GM21723 (cell line): ENCODE measurements around the gene SCAI.
"Not testable (repeated sequence)": the region's sequence is repeated elsewhere in the genome, so short reads cannot be mapped to it uniquely, and the experiment has no call there.

Experiments used
- ATAC-seq: cut with Tn5 transposase; IDR thresholded peaks from one replicate; pipeline ENCODE4 v1.9.1; 2021; ENCODE audit warnings: mild to moderate bottlenecking, moderate library complexity; ENCODE audit not compliant: unreplicated experiment

SCAI gene

GRCh38 chr9:125150349-125151245 is 7.3 kb upstream of the SCAI start:
- ATAC-seq = no peak

- ATAC-seq = no peak
Observed at GRCh38 chr9:125147401-125147951, 4.1 kb upstream of the SCAI start.

GRCh38 chr9:125146247-125146646 is 2.9 kb upstream of the SCAI start:
- ATAC-seq = no peak

DNA sequence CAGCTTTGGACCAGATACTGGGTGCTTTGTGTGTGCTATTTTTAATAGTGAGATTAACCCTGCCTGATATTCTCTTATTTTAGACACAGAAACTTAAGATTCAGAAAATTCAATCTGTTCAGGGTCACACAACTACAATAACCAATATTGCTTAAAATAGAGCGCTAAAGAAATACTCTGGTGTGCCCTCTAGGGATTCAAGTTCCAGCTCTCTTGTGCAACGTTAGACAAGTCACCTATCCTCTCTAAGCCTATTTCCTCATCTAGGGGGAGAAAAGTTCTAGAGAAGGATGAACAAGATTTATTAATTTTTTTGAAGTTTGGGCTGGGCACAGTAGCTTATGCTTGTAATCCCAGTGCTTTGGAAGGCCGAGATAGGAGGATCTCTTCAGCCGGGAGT is 2.1 kb upstream of the SCAI start:
- no peak for ATAC-seq

- peak; percentile 38 for ATAC-seq
Observed at GRCh38 chr9:125142560-125143376, 560 bp downstream of the SCAI start.

GRCh38 chr9:125141751-125142150 is 1.6 kb downstream of the SCAI start:
- no peak for ATAC-seq

DNA sequence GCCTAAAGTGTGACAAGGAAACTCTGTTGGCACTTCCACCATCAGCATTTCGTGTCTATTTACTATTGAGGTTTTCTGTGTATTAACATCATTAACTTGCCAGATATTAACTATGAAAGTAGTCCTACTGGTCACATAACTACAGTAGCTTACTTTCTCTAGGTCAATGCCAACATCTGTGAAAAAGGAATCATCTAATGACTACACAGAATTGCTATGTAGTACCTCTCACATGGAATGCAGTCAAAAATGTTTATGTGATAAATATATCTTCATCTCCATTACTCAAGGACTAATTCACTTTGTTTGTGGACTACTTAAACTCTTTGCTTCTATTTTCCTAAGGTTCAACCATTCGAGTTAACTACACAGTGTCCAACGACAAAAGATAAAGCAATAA is 2.1 kb downstream of the SCAI start:
- ATAC-seq = no peak

DNA sequence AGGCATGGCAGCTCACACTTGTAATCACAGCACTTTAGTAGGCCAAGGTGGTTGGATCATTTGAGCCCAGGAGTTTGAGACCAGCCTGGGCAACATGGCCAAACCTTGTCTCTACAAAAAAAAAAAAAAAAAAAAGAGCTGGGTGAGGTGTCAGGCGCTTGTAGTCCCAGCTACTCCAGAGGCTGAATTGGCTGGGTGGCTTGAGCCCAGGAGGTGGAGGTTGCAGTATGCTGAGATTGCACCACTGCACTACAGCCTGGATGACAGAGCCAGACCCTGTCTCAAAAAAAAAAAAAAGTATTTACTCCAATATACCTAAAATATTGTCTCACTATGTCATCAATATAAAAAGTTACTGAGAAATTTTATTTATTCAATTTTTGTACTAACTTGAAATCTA is 2.8 kb downstream of the SCAI start:
- no peak for ATAC-seq

DNA sequence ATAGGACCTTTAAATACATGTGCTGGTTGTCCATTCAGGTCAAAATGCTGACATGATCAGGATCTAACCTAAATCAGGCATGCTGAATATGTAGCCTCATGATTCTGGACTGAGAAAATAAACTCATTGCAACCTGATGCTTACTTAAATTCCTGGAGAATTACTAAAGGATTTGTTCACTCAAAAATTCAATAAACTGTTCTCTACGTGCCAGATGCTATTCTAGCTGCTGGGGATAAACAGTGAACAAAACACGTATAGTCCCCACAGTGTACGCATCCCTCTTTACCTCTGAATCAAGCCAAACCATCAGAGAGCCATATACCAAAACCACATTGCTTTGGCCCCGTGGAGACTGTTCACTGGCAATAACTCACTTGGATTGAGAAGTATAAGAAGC is 6.1 kb downstream of the SCAI start:
- ATAC-seq = no peak

- ATAC-seq = no peak
Observed at GRCh38 chr9:125134976-125135375, 8.4 kb downstream of the SCAI start.

DNA sequence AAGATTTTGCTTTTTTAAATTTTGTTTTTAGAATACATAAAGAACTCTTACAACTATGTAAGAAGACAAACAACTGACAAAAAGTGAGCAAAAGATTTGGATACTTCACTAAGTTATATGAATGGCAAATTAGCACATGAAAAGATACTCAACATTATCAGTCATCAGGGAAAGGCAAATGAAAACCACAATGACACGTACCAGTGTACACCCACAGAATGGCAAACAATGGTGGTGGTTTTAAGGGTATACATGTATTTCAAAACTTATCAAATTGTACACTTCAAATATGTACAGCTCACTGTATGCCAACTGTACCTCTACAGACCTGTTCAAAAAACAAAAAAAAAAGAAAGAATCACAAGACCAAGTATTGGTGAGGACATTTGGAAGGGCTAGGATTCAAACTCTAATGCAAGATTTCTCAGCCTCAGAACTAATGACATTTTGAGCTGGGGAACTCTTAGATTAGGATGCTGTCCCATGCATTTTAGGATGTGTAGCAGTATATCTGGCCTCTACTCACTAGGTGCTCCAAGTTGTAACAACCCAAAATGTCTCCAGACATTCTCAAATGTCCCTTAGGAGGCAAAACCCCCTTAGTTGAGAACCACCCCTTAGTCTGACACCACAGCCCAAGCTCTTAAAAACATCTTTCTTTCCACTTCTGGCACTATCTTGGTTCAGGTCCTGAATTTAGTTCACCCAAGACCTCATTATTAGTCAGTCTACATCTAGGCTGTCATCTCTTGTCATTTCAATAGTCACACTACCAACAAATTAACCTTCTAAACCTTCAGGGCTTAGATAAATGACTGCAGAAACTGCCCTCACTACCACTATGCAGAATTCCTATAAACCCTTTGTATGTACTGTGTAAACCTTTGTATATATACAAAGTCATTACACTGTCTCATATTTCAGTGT is 9.7 kb downstream of the SCAI start:
- no peak for ATAC-seq

GRCh38 chr9:125131778-125132177 is 11.6 kb downstream of the SCAI start:
- no peak for ATAC-seq

DNA sequence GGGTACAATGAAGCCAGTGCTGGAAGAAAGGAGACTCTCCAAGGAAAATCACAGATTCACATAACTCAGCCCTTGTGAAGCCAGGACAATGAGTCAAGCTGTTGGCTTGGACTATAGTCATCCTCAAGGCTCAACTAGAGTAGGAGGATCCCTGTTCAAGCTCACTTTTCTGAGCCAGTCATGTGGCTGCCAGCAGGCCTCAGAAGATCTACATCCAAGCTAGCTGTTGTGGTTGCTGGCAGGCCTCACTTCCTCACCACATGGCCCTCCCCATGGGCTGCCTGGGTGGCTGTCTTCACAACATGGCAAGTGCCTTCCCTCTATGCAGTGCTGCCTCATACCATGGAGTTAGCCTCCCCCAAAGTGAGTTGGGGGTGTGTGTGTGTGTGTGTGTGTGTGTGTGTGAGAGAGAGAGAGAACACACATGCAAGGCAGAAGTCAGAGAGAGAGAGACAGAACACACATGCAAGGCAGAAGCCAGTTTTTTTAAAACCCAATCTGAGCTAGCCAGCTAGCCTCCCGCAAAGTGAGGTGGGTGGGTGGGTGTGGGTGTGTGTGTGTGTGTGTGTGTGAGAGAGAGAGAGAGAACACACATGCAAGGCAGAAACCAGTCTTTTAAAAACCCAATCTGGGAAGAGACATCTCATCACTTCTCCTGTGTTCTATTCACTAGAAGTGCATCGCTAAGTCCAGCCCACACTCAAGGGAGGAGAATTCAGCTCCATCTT is 17.1 kb downstream of the SCAI start:
- peak; percentile 93 for ATAC-seq

DNA sequence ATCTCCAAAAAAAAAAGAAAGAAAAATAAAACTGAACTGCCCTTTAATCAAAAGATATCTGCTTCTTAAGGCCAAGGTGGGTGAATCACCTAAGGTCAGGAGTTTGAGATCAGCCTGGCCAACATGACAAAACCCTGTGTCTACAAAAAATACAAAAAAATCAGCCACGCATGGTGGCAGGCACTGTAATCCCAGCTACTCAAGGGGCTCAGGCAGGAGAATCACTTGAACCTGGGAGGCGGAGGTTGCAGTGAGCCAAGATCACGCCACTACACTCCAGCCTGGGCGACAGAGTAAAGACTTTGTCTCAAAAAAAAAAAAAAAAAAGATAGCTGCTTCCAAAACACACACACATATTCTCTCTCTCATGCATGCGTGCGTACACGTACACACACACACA is 17.8 kb downstream of the SCAI start:
- ATAC-seq = no peak

- ATAC-seq = no peak
Observed at GRCh38 chr9:125121146-125121545, 22.2 kb downstream of the SCAI start.

DNA sequence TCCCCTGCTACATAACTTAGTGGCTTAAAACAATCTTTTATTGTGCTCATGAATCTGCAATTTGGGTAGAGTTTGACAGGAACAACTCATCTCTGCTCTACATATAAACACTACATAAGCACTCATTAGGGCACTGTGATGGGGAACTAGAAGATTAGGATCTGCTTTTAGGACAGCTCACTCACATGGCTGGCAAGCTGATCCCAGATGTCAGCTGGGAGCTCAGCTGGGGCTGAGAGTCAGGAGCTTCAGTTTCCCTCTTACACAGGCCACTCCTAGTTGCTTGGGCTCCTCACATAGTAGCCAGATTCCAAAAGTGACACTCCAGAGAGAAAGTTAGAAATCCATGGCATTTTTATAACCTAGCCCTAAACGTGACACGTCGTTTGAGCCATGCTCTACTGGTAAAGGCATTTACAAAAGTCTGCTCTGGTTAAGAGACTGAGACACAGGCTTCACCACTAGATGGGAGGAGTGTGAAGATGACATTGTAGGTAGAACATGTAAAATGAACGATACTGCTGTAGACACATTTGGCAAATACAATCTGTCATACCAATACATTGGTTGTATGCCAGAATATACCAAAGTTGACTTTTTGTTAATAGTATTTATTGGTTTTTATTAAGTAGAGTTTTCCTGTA is 23.6 kb downstream of the SCAI start:
- no peak for ATAC-seq

GRCh38 chr9:125118696-125119095 is 24.6 kb downstream of the SCAI start:
- not testable (repeated sequence) for ATAC-seq

DNA sequence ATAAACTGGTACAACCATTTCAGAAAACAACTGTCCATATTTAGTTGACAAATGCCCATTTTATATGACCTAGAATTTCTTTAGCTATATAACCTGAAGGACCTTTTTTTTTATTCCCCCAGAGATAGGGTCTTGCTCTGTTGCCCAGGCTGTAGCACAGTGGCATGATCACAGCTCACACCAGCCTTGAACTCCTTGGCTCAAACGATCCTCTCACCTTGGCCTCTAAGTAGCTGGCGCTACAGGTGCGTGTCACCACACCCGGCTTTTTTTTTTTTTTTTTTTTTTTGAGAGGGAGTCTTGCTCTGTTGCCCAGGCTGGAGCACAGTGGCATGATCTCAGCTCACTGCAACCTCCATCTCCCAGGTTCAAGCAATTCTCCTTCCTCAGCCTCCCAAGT is 28.8 kb downstream of the SCAI start:
- not testable (repeated sequence) for ATAC-seq

DNA sequence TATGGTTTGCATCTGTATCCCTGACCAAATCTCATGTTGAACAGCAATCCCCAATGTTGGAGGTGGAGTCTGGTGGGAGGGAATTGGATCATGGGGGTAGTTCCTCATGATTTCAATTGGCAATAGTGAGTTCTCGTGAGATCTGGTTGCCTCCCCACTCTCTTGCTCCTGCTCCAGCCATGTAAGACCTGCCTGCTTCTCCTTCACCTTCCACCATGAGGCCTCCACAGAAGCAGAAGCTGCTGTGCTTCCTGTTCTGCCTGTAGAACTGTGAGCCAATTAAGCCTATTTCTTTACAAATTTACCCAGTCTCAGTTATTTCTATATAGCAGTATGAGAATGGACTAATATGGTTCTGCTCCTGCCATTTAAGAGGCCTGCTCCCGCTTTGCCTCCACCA is 32.9 kb downstream of the SCAI start:
- no peak for ATAC-seq
